Omental fat pad (tissue), 4 donors: ENCODE measurements around the gene JAM2. TPM values are rescaled to one million over a fixed set of nuclear protein-coding genes. Genes with fewer than 3 reads are reported as not detected.

Experiments used
- ATAC-seq: fragments of 150-250 bp; one replicate; pipeline ENCODE4 v1.9.1; 2016; ENCODE audit warnings: mild to moderate bottlenecking, moderate library complexity; ENCODE audit not compliant: low FRiP score
- DNase-seq: peaks from one replicate; pipeline ENCODE4 v3.0.0-alpha.2; 2019; ENCODE audit warnings: low spot score
- total RNA-seq, 4 donors: library from RNA; depleted of rRNA; stranded (reverse); fragments of >200 nt; gene quantifications; one replicate each; pipeline ENCODE4 v1.1.0, GENCODE V29; 2016
- TF ChIP-seq, protein P1 (sequence below), 3 donors: fragments of 450-650 bp; IDR thresholded peaks; one replicate each; pipeline ENCODE4 v1.5.1; 2016 to 2017; ENCODE audit warnings: antibody characterized with exemption in 3 of 3, mild to moderate bottlenecking in 3 of 3, moderate library complexity in 2 of 3

Gene JAM2
- total RNA-seq: 10 to 100 TPM in 2 of 4 donors, 1 to 10 TPM in 2; 4.9 to 43.3 (median 11.6) TPM

DNA sequence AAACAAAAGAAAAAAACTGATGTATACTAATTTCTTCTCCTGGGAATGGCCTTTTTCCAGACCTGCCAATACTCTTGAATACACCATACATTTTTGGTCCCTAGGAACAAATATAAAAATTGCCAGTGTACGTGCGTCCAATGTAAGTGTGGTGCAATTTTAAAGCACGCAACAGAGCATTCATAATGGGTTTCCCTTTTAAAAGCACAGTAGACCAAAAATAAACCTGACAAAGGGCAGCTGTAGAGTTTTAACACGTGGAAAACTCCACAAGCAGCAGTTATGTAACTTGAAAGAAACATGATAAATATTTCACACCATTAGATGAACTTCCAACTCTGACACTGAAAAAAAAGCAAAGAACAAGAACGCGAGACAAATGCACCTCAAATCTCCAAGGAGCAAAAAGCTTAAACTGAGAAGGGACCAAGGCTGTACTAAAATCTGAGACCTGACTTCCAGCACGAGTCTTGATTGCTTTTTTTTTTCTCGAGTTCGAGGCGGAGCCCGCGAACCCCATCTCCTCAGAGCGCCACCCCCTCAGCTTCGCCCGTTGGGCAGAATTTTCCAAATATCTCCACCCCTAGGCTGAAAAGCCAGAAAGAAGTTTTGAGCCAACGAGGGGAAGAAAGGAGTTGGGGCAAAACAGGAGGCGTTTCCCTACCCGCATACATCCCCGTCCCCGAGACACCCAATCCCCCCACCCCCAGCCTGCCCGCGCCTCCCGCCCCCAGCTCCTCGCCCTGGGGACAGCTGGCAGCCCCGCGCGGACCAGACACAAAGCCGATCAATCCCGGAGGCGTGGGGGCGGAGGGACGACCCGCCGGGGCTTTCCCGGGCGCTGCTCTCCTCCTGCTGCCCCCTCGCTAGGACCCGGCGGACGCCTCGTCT is at the start of gene JAM2:
Gene JAM2, plus strand, starts transcription at position 599 of the 891 bp plus-strand sequence. CDS start 564 bp downstream, outside the sequence.
- no peak for DNase-seq
- peak; percentile 83 for ATAC-seq
- TF ChIP-seq, protein P1, sequence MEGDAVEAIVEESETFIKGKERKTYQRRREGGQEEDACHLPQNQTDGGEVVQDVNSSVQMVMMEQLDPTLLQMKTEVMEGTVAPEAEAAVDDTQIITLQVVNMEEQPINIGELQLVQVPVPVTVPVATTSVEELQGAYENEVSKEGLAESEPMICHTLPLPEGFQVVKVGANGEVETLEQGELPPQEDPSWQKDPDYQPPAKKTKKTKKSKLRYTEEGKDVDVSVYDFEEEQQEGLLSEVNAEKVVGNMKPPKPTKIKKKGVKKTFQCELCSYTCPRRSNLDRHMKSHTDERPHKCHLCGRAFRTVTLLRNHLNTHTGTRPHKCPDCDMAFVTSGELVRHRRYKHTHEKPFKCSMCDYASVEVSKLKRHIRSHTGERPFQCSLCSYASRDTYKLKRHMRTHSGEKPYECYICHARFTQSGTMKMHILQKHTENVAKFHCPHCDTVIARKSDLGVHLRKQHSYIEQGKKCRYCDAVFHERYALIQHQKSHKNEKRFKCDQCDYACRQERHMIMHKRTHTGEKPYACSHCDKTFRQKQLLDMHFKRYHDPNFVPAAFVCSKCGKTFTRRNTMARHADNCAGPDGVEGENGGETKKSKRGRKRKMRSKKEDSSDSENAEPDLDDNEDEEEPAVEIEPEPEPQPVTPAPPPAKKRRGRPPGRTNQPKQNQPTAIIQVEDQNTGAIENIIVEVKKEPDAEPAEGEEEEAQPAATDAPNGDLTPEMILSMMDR (IDR thresholded peaks at IDR 0.05): no peak

- no peak for ATAC-seq
- DNase-seq: no peak
- TF ChIP-seq, protein P1 (IDR thresholded peaks at IDR 0.05): no peak
Observed at GRCh38 chr21:25589887-25590286, 49.2 kb upstream of the JAM2 start.

- peak; percentile 49 for DNase-seq
- ATAC-seq: peak; percentile 95
- TF ChIP-seq, protein P1 (IDR thresholded peaks at IDR 0.05): peak in 1 of 3 donors; percentile 11
Observed at GRCh38 chr21:25607151-25608043, 31.7 kb upstream of the JAM2 start, which contains the start of gene MRPL39. TSS of gene MRPL39 (minus strand) at chr21:25607481. CDS start at chr21:25607475, 6 bp downstream.

- TF ChIP-seq, protein P1 (IDR thresholded peaks at IDR 0.05): peak in 1 of 3 donors; percentile 65
- peak; percentile 91 for ATAC-seq
- DNase-seq: peak; percentile 58
Observed at GRCh38 chr21:25608044-25608737, 30.9 kb upstream of the JAM2 start.

GRCh38 chr21:25614441-25614840 is 24.6 kb upstream of the JAM2 start:
- DNase-seq (no peak), ATAC-seq (no peak)
- TF ChIP-seq, protein P1 (IDR thresholded peaks at IDR 0.05): no peak

DNA sequence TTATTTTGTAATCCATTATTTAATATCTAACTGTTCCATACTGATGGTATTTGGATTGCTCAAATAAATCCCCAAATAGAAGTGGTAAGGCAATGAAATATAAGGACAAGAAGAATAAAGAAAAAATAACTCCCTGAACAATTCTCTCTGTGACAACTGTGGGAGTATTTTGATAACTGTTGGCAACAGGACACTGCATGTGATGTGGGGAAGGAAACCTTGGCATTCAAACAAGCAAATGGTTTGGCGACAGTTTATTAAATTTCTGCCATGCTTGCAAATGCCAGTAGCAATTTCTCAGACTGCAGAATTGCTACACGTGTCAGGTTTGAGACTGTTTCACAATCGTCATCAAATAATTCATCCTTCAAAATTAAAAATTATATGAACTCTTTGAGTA is 23.2 kb upstream of the JAM2 start:
- ATAC-seq: no peak
- no peak for DNase-seq
- TF ChIP-seq, protein P1 (IDR thresholded peaks at IDR 0.05): no peak
